HL-60/S4 (cell line): Measurements from ENCODE around the gene SVEP1.
"Not testable (repeated sequence)": the region's sequence is repeated elsewhere in the genome, so short reads cannot be mapped to it uniquely, and the experiment has no call there.

Experiments used
- in situ Hi-C: fragments of 300-500 bp; cut with MboI; formaldehyde crosslinking; loops from 2 replicates; pipeline ENCODE4 v1.14.3; 2022; ENCODE audit warnings: low sequenced_read_pairs

The SVEP1 gene

DNA sequence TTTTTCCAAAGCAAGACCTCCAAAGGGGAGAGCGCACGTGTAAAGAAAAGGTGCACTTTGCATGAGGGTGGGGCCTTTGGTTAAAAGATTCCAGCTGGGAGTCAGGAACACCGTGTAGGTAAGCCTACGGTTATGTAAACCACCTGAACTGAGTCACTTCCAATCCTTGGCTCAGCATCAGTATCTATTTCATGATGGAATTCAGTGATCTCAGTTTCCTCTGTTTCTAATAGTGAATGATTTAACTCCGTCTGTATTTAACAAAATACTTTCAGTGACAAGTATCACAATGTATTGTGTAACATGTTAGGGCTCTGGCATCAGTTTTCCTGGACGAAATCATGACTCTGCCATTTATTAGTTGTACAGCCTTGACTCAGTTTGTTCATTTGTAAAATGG lies 1.3 kb upstream of the SVEP1 start:
- in situ Hi-C loops = no loop called here

DNA sequence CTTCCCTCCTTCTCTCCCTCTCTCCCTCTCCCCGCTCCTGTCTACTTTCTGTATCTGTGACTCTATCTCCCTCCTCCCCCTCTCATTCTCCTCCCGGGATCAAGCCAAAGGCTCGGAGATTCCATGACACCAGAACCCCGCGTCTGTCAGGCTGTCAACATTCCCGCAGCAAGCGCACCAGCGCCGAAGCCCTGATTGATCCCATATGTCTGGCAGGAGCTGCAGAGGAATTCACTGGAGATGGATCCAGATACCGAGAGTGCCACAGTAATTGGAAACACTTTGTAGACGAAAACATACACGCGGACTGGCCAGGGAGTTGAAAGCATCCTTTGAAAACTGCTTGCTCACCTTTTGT lies 300 bp upstream of the SVEP1 start:
- in situ Hi-C loops = no loop called here

DNA sequence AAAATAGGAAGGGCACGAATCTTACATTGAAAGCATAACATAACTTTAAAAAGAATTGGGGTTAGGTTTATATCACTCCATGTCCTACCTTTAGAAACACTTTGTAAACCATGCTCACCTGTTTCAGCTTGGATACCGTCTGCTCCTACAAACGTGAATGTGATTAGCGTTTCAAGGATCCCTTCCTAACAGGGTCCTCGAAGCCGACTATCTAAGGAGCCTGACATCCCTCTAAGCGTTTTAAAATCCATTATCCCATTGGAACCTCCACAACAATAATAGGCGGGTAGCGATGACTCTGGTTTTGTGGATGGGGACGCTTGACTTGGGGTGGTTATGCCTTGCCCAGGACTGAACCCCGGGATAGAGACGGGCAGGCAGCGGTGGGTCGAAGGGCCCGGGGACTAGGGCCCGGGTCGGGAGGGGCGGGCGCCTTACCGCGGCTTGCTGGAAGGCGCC lies 937 bp downstream of the SVEP1 start:
- in situ Hi-C loops = no loop called here

DNA sequence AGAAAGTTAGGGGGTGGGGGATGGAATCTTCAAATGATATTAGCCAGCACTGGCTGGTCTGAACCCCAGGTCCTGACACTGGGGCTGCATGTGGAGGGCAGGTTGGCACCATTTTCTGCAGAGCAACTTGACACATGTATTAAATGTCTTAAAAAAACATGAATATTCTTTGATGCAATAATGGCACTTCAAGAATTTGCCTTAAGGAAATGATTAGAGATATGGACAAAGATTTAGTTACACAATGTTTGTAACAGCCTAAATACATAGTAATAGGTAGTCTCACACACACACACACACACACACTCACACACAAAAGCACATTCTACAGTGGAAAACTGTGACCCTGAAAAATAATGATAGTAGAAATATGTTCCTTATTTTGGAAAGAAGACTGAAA lies 3.6 kb downstream of the SVEP1 start:
- in situ Hi-C loops = no loop called here

DNA sequence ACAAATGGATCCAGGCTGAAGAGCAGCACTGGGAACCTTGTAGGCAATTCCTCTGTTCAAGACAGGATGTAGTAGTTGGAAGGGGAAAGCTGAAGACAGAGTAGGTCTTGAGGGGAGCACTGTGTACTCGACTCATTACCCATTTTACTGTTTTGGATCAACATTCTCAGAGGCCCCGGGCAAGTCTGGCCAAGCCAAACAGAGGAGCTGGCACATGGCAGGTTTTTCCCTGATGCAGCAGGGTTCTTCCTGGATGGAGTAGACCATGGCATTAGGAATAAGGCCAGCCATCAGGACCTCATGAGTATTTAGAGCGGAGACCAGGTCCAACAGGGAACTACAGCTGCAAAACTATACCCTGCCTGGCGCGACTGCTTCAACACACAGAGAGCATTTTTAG lies 4.4 kb downstream of the SVEP1 start:
- in situ Hi-C loops = no loop called here

DNA sequence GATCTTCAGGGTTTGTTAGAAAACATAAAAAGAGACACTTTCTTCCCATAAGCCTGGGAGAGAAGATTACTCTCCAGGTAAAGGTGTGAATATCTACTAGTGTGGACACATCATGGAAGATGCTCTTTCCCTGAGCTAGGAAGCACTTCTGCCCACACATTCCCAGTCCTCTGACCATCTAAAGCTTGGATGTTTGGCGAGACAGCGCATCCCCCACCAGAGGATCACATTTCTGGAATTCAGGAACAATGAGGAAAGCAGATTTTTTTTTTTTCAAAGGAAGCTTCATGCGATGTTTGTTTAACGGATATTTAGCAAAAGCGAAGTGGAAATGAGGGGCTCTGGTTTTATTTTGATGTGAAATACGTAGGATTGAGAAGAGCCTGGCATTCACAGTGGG lies 6.2 kb downstream of the SVEP1 start:
- in situ Hi-C loops = no loop called here

DNA sequence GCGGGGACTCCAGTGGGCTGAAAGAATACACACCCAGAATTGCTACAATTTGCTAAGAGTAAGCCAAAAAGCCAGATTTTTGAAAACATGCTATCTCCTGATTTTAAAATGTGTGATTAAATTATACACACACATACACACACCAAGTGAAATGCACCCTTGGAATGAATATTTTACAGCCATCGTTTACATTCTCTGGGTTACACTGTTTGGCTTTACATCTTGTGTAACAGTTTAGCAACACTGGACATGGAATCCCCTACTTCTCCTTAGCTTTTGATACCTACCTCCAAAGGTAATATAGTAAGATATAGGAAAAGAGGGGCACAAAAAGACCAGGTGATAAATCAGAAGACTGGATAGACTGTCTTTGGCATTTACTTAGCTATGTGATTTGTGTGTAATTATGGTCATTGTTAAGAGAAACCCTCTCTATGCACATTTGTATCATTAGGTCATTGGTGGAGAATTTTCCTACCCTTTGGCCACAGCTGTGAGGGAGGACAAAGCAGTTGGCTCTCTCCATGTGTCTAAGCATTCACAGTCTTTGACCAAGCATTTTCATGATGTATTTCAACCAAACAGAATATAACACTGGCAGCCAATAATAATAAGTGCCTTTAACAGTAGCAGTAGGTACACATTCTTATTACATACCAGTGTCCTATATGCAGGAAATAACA lies 7.6 kb downstream of the SVEP1 start:
- in situ Hi-C loops = no loop called here

DNA sequence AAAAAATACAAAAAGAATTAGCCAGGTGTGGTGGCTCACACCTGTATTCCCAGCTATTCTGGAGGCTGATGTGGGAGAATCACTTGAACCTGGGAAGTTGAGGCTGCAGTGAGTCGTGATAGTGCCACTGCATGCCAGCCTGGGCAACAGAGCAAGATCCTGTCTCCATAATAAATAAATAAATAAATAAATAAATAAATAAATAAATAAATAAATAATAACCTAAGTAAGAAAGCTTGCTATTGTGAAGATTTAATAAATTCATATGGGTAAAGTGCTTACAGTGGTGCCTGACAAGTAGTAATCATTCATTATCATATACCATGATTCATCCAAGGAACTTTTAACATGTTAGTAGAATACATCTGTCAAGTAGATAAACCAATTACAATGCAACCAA lies 13.4 kb downstream of the SVEP1 start:
- in situ Hi-C loops = no loop called here

DNA sequence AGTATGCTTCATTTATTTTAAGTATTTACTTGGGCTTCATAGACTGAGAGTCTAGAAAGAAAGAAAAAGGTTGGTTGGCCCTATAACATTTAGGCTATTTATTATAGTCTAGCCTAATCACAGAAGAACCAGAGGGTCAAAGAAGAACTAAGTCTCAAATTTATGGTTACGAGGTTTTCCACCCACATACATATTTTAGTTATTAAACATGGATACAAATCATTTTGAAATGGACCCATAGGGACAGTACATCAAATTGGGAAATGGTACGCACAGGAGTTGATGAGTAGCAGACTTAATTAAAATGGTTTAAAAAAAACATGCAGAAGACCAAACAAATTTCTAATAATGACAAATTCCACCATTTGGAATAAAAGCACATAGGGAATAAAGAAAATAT lies 17.7 kb downstream of the SVEP1 start:
- in situ Hi-C loops = no loop called here

DNA sequence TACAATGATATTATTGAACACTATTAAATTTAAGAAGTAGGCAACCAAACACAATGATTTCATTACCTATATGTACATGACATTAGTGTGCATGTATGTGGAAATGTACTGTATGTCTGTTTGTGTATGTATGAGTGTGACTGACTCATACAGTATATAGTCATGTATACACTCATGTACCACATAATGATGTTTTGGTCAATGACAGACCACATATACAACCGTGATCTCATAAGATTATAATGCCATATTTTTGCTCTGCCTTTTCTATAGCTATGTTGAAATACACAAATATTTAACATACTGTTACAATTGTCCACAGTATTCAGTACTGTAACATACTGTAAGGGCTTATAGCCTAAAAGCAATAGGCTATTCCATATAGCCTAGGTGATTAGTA lies 19.7 kb downstream of the SVEP1 start:
- in situ Hi-C loops = no loop called here

DNA sequence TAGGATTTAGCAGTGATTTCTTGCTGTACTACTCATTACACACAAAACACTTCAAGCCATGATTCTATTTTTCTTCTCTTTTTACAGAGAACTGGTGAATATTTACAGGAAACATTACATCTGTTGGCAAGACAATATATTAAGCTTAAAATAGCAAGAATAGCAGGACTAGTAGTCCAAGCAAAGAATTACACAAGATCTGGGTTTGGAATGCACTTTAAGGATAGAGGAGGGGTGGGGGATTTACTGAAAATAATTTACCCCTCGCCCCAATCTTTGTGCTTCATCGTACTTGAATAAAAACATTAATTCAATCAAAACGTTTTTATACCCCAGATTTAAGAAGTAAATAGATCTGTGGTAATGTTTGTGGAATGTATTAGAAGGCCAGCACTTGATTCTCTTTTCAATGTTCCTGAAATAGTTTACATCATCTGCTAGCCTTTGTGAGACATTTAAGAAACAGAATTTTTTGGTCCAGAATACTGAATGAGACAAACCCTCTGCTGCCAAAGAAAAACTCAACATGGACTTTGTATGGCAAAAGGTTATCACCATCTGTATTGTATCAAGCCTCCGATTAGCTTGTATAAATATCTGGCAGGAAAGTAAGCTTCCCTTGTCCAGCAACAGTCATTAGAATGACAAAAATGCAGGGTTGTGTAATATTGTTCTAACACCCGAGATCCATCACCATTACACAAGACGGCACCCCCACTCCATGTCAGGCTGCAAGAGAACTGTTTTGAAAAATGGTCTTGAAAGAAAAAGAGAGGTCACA lies 23.8 kb downstream of the SVEP1 start:
- in situ Hi-C loops = no loop called here

DNA sequence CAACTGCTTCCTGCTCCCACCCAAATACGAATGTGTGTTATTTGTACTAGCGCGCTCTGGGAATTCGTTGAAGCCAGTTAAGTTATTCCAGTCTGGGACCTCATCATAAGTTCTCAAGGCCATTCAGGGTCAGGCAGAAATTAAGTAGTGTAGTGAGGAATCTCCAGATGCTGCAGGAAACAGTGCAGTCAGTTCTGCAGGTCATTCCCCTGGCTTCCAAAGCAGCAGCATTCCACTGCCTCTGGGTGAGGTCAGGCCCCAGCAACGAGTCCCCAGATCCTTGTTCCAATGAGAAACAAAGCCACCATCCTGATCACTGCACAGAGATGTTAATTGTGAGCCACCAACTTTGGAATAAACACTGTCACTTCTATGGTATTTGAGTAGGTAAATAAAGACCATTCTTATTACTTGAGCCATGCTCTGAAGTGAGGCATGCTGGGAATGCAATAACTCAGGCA lies 33.1 kb downstream of the SVEP1 start:
- in situ Hi-C loops = no loop called here

DNA sequence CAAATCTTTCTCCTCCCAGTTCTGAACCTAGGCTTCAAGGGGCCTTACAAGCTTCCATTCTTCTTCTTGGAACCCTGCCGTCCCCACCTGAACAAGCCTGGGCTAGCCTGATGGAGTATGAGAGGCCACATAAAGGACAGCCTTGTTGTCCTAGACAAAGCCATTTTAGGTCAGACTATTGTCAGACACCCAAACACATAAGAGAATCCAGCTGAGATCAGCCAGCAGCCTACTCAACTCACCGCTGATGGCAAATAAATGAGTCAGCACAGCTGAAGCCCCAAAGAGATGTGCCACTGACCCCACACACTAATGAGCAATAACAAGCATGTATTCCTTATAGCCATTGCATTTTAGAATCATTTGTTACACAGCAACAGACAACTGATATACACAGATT lies 33.8 kb downstream of the SVEP1 start:
- in situ Hi-C loops = no loop called here

DNA sequence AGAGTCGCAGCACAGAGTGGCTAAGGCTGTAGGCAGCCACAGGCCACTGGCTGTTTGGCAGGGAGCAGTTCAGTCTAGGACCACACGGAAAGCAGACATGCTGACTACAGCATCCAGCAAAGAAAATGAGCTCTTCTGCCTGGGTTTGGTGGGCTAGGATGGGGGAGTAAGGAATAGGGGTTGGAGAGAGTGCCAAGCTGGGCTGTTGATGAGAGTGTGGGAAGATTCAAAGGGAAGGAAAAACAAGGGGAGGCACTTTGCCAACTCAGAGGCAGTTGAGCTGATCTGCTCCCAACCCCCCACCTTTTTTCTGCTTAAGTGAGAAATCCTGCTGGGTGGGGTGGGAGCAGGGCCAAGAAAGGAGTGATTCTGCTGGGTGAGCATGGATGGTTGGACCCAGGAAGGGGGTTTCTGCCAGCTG lies 35.9 kb downstream of the SVEP1 start:
- in situ Hi-C loops = no loop called here

DNA sequence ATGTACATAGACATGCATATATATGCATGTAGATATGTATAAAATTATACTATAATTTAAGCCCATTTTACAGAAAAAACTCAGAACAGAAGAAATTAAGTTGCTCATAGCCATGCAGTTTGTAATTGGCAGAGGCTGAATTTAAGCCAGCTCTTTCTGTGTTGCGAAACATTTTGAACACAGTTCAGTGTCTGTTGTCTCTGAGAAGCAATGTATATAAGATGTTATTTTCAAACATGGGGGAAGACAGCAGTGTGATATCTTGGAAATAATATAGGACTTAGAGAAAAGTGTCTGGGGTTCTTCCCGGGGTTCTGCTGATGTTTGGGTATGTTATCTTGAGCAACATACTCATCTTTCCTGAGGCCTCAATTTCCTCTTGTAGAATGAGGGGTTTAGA lies 37.6 kb downstream of the SVEP1 start:
- in situ Hi-C loops = no loop called here

DNA sequence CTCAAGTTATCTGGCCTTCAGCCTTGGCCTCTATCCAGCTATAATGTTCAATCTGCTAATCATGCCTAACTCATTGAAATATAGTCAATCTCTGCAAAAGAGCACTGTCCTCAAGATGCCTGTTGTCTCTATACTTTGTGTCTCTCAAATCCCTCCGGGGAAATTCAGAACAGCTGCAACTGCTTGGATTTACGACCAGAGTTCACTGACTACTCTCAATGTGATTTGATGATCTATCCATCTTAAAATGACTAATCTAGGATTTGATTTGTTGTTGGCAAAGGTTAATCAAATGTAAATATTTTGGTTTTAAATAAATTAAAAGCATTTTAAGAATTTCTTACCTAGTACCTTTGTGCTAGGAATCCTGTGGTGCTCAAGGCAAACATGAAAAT lies 40.9 kb downstream of the SVEP1 start:
- in situ Hi-C loops = no loop called here

DNA sequence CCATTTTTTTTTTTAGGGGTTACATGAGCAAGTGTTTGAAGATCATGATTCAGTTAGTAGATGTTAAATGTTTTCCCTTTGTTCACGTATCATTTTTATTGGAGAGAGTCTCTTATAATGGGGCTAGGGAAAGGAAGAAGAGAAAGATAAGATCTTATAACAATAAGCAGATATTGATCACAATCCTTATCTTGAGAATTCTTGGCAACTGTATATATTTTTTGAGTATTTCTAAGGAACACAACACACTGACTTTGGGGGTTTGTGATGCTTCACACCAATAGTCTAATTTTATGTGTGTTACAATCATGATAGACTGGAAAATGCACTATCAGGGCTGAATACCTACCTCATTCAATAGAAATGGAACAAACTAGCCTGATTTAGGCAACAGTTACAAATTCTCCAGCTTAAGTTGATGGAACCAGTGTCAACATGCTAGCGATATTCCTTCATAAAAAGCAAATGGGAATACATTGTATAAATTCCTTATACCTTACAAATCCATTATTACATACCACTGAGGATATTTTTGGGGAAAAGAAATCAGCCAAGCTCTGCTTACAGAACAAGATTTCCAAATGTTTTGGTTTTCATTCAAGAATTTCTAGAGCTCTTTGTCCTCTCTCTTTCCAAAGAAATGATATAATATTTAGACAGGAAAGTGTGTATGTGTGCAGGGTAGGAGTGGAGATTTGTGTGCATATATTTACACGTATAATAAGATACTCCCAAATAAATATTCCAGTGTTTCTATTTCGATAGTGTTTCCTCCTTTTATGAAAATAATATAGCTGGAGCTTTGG lies 41.5 kb downstream of the SVEP1 start:
- in situ Hi-C loops = no loop called here

DNA sequence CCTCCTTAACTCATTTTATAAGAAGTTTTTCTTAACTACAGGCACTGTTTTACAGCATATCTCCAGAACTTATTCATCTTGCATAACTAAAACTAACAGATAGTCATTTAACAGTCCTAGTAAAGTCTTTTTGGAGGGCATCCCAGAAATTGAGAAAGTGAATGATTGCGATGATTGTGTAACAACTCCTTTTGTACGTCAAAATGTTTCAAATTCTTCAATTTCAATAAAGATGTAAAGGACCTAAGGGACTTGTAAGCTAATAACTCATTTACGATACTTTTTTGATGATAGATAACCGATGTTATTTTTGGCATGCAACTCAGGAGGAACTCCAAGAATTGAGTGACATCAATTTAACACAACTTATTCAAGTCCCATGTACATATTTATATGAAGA lies 42.7 kb downstream of the SVEP1 start:
- in situ Hi-C loops = no loop called here

DNA sequence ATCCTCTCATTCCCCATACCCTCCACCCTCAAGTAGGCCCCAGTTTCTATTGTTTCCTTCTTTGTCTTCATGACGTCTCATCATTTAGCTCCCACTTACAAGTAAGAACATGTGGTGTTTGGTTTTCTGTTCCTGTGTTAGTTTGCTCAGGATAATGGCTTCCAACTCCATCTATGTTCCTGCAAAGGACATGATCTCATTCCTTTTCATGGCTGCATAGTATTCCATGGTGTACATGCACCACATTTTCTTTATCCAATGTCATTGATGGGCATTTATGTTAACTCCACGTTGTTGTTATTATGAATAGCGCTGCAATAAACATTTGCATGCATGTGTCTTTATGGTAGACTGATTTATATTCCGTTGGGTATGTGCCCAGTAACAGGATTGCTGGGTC lies 45.4 kb downstream of the SVEP1 start:
- in situ Hi-C loops = not testable (repeated sequence)

DNA sequence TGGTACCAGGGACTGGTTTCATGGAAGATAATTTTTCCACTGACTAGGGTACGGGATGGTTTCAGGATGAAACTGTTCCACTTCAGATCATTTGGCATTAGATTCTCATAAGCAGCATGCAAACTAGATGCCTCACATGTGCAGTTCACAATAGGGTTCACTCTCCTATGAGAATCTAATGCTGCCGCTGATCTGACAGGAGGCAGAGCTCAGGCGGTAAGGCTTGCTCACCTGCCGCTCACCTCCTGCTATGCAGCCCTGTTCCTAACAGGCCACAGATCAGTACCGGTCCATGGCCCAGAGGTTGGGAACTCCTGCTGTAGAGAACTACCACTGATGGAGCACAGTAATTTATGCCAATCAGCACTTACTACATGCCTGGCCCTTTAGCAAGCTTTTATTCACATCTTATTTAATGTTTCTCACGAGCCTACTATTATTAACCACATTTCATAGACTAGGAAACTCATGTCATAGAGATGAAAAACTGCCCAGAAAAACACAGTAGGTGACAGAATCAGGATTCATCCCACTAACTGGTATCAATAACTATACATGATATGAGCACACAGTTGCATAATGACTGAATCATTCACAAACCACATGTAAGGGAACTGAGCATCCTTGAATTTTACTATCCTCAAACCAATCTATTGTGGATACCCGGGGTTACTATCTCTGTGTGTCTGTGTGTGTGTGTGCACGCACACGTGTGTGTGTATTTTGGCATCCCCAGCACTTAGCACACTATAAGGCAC lies 46.5 kb downstream of the SVEP1 start:
- in situ Hi-C loops = no loop called here

DNA sequence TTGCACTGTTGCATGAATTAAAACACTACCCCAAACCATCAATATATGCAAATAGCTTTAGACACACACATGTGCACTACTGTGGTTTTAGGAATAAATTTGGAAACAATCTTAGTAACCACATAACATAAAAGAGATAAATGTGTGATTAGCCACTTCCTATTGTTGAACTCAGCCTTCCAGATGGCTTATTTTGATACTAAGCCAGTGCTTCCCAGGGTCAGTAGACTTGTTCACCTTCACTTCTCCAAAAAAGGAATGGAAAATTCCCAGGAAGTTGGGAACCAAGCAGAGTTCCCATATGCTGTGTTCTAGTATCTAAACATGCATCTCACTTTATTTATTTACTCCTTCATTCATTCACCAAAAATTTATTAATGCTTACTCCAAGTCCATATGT lies 47.8 kb downstream of the SVEP1 start:
- in situ Hi-C loops = no loop called here
